HepG2 (cell line): ENCODE data around the gene NMUR1. TPM values are rescaled to one million over a fixed set of nuclear protein-coding genes. Genes with fewer than 3 reads are reported as not detected.

Experiments
- polyA plus RNA-seq, 8 experiments: library from polyadenylated mRNA; depleted of rRNA in 3 of 8; stranded (reverse) in 7 of 8; unstranded in 1 of 8; fragments of >200 nt; fragmentation: Illumina TruSeq in 4 of 8; extraction: Trizol in 4 of 8; gene quantifications; 2 replicates each; pipeline versions ENCODE4 v1.2.1 to v1.2.3, GENCODE V29; 2011 to 2016; ENCODE audit warnings: low read depth in 4 of 8, missing spikeins in 1 of 8, mixed read lengths in 1 of 8; ENCODE audit not compliant: insufficient read depth in 1 of 8
- small RNA-seq, 3 experiments: library from RNA; depleted of rRNA; stranded (forward); fragments of <200 nt; gene quantifications; one replicate each; pipeline ENCODE3, GENCODE V24; 2012; ENCODE audit warnings: low read depth in 2 of 3, low replicate concordance in 1 of 3; ENCODE audit not compliant: insufficient read length in 3 of 3, insufficient read depth in 2 of 3
- total RNA-seq, 5 experiments: library from RNA; depleted of rRNA; stranded (reverse); fragments of >200 nt; fragmentation: Illumina TruSeq; extraction: Trizol; gene quantifications; 2 replicates each; pipeline ENCODE4 v1.2.3, GENCODE V29; 2016; ENCODE audit warnings: low read depth in 1 of 5

NMUR1 gene
- total and polyA plus RNA-seq, 2 of the 13 experiments (the other 11 are each of a cell fraction or from before 2014, with no cell fraction given), result not detected

Small RNA genes within 50 kb of the gene (small RNA-seq; reads per million reads assigned to genes)
- 0 to 0.97 (median 0) reads per million in 3 experiments for gene RNU2-22P

Other genes with a start within 250 kb of the NMUR1 start
- gene B3GNT7, start 134.7 kb downstream of the NMUR1 start, total RNA-seq (2016; rRNA removed; fragmentation: Illumina TruSeq; extraction: Trizol), result 0.24 TPM in 1 of 2 replicates, not detected in the other
- 0.04 and 0.12 TPM in 2 replicates for gene B3GNT7, start 134.7 kb downstream of the NMUR1 start, polyA plus RNA-seq (2011; rRNA removed)
- gene NCL, start 66.0 kb downstream of the NMUR1 start, total RNA-seq (2016; rRNA removed; fragmentation: Illumina TruSeq; extraction: Trizol), result 779 and 1,144 TPM in 2 replicates
- 91.5 and 105 TPM in 2 replicates for gene NCL, start 66.0 kb downstream of the NMUR1 start, polyA plus RNA-seq (2011; rRNA removed)
- gene TEX44, start 62.4 kb upstream of the NMUR1 start, total RNA-seq (2016; rRNA removed; fragmentation: Illumina TruSeq; extraction: Trizol), result not detected in 2 replicates
- gene TEX44, start 62.4 kb upstream of the NMUR1 start, polyA plus RNA-seq (2011; rRNA removed), result not detected in 2 replicates
- gene PTMA, start 178.1 kb upstream of the NMUR1 start, total RNA-seq (2016; rRNA removed; fragmentation: Illumina TruSeq; extraction: Trizol), result 1,086 and 1,212 TPM in 2 replicates
- 174 and 190 TPM in 2 replicates for gene PTMA, start 178.1 kb upstream of the NMUR1 start, polyA plus RNA-seq (2011; rRNA removed)